Gastrocnemius medialis (tissue), 4 donors: Measurements from ENCODE around the gene FRAS1. TPM values are rescaled to one million over a fixed set of nuclear protein-coding genes. Genes with fewer than 3 reads are reported as not detected.

Experiments
- ATAC-seq, 2 donors: fragments of 150-250 bp; one replicate each; pipeline ENCODE4 v1.9.1; 2016
- DNase-seq, 2 donors: peaks; one replicate each; pipeline ENCODE4 v3.0.0-alpha.2; 2019
- H3K27ac ChIP-seq, 4 donors: fragments of 200-600 bp; sonication (generic); 1 replicate in 1 of 4; 2 replicates in 3 of 4; pipeline ENCODE4 v1.5.1; 2016 to 2018; ENCODE audit warnings: mild to moderate bottlenecking in 2 of 4, moderate library complexity in 1 of 4
- H3K27me3 ChIP-seq, 3 donors: fragments of 200-600 bp; sonication (generic) in 2 of 3; 1 replicate in 1 of 3; 2 replicates in 2 of 3; pipeline versions ENCODE4 v1.5.1 to v1.6.0; 2016 to 2019; ENCODE audit warnings: mild to moderate bottlenecking in 1 of 3, moderate library complexity in 1 of 3
- H3K36me3 ChIP-seq, 2 donors: fragments of 200-600 bp; sonication (generic) in 1 of 2; one replicate each; pipeline ENCODE4 v1.5.1; 2017 to 2018
- H3K4me1 ChIP-seq, 2 donors: fragments of 200-600 bp; sonication (generic) in 1 of 2; one replicate each; pipeline ENCODE4 v1.5.1; 2016 to 2017; ENCODE audit warnings: mild to moderate bottlenecking in 2 of 2
- H3K4me3 ChIP-seq, 4 donors: fragments of 200-600 bp; sonication (generic) in 3 of 4; 1 replicate in 1 of 4; 2 replicates in 3 of 4; pipeline ENCODE4 v1.5.1; 2016 to 2019; ENCODE audit warnings: mild to moderate bottlenecking in 2 of 4
- H3K9me3 ChIP-seq, 3 donors: fragments of 200-600 bp; sonication (generic) in 2 of 3; 1 replicate in 1 of 3; 2 replicates in 2 of 3; pipeline ENCODE4 v1.5.1; 2016 to 2019
- CTCF ChIP-seq, 5 experiments: fragments of 450-650 bp in 3 of 5; fragments of 200-600 bp in 2 of 5; sonication (generic) in 2 of 5; IDR thresholded peaks in 4 of 5; conservative IDR thresholded peaks in 1 of 5; 1 replicate in 4 of 5; 2 replicates in 1 of 5; pipeline ENCODE4 v1.5.1; 2016 to 2019; ENCODE audit warnings: antibody characterized with exemption in 5 of 5, mild to moderate bottlenecking in 3 of 5, moderate library complexity in 3 of 5
- POLR2A ChIP-seq, 2 donors: fragments of 450-650 bp; IDR thresholded peaks; one replicate each; pipeline ENCODE4 v1.6.1; 2017; ENCODE audit warnings: antibody characterized with exemption in 2 of 2, mild to moderate bottlenecking in 2 of 2, moderate library complexity in 2 of 2
- in situ Hi-C, 4 donors: fragments of 200-750 bp; cut with MboI; loops; one replicate each; pipeline versions ENCODE4 v1.15.0 to v1.8.0; 2017; ENCODE audit warnings: low sequenced_read_pairs in 4 of 4
- intact Hi-C: fragments of 100-400 bp; cut with DNase I; formaldehyde crosslinking; loops from one replicate; pipeline ENCODE4 v1.15.1; 2023; ENCODE audit warnings: low total_unique reads
- total RNA-seq, 4 donors: library from RNA; depleted of rRNA; stranded (reverse); fragments of >200 nt; gene quantifications; one replicate each; pipeline versions ENCODE4 v1.1.0 to v1.2.3, GENCODE V29; 2016

The FRAS1 gene
- total RNA-seq, 4 donors from 2014 or later = 0.39 to 0.64 (median 0.46) TPM

- intact Hi-C loops (no loop called here), in situ Hi-C loops (no loop called here)
- ATAC-seq (no peak), DNase-seq (no peak)
- TF ChIP-seq CTCF (IDR thresholded peaks at IDR 0.05 in 4 of 5, conservative IDR thresholded peaks at IDR 0.05 in 1 of 5) (no peak), POLR2A (IDR thresholded peaks at IDR 0.05) (no peak)
- Histone ChIP-seq H3K4me3 (peak overlapping the region; percentile 50 to 78 (median 56)), H3K27me3 (peaks cover 0 to 10% (median 5%) of the 10 kb centered on the region in 3 donors), H3K4me1 (no peaks in the 10 kb centered on the region), H3K36me3 (no peaks in the 10 kb centered on the region), H3K9me3 (no peaks in the 10 kb centered on the region), H3K27ac (peak overlapping the region; percentile 59 to 82 (median 78))
Measured at GRCh38 chr4:78552389-78553042, 495.4 kb downstream of the FRAS1 start.

- no peak for ATAC-seq
- H3K4me3 ChIP-seq = peak overlapping the region in 3 of 4 donors; percentile 2 to 61 (median 50)
- peak overlapping the region; percentile 59 to 82 (median 78) for H3K27ac ChIP-seq
- no peaks in the 10 kb centered on the region for H3K36me3 ChIP-seq
- intact Hi-C loops = no loop called here
- DNase-seq = no peak
- in situ Hi-C loops = no loop called here
- H3K9me3 ChIP-seq = no peaks in the 10 kb centered on the region
- TF ChIP-seq POLR2A (IDR thresholded peaks at IDR 0.05) = no peak
- no peak for TF ChIP-seq CTCF (IDR thresholded peaks at IDR 0.05 in 4 of 5, conservative IDR thresholded peaks at IDR 0.05 in 1 of 5)
- peaks cover 0 to 10% (median 5%) of the 10 kb centered on the region in 3 donors for H3K27me3 ChIP-seq
- no peaks in the 10 kb centered on the region for H3K4me1 ChIP-seq
Measured at GRCh38 chr4:78553043-78553396, 495.9 kb downstream of the FRAS1 start.

- Histone ChIP-seq H3K4me3 (peak overlapping the region in 2 of 4 donors; percentile 2 to 61), H3K9me3 (no peaks in the 10 kb centered on the region), H3K36me3 (no peaks in the 10 kb centered on the region), H3K4me1 (no peaks in the 10 kb centered on the region), H3K27me3 (peaks cover 0 to 10% (median 5%) of the 10 kb centered on the region in 3 donors), H3K27ac (peak overlapping the region; percentile 59 to 82 (median 78))
- TF ChIP-seq CTCF (IDR thresholded peaks at IDR 0.05 in 4 of 5, conservative IDR thresholded peaks at IDR 0.05 in 1 of 5) = no peak
- no peak for TF ChIP-seq POLR2A (IDR thresholded peaks at IDR 0.05)
- intact Hi-C loops = no loop called here
- in situ Hi-C loops = no loop called here
- ATAC-seq (no peak), DNase-seq (no peak)
Measured at GRCh38 chr4:78553529-78554060, 496.5 kb downstream of the FRAS1 start.

- Histone ChIP-seq H3K9me3 (no peaks in the 10 kb centered on the region), H3K4me3 (no peak overlapping the region), H3K4me1 (no peaks in the 10 kb centered on the region), H3K27ac (peak overlapping the region in 2 of 4 donors; percentile 22 to 43), H3K27me3 (peaks cover 0 to 1% (median 0%) of the 10 kb centered on the region in 3 donors), H3K36me3 (no peaks in the 10 kb centered on the region)
- no peak for ATAC-seq
- intact Hi-C loops (no loop called here), in situ Hi-C loops (no loop called here)
- TF ChIP-seq POLR2A (IDR thresholded peaks at IDR 0.05) = no peak
- TF ChIP-seq CTCF (IDR thresholded peaks at IDR 0.05 in 4 of 5, conservative IDR thresholded peaks at IDR 0.05 in 1 of 5) = no peak
- DNase-seq = no peak
Measured at GRCh38 chr4:78556665-78557064, 499.5 kb downstream of the FRAS1 start.
